HG03558 (cell line): Measurements from ENCODE around the gene ATAD3C.
"Not testable (repeated sequence)": the region's sequence is repeated elsewhere in the genome, so short reads cannot be mapped to it uniquely, and the experiment has no call there.

ENCODE experiments used
- ATAC-seq: cut with Tn5 transposase; IDR thresholded peaks from one replicate; pipeline ENCODE4 v1.9.1; 2021; ENCODE audit warnings: moderate number of reproducible peaks; ENCODE audit not compliant: unreplicated experiment; ENCODE audit errors: extremely low read depth

ATAD3C gene

GRCh38 chr1:1418464-1419362 is 30.8 kb upstream of the ATAD3C start:
- ATAC-seq, result no peak

DNA sequence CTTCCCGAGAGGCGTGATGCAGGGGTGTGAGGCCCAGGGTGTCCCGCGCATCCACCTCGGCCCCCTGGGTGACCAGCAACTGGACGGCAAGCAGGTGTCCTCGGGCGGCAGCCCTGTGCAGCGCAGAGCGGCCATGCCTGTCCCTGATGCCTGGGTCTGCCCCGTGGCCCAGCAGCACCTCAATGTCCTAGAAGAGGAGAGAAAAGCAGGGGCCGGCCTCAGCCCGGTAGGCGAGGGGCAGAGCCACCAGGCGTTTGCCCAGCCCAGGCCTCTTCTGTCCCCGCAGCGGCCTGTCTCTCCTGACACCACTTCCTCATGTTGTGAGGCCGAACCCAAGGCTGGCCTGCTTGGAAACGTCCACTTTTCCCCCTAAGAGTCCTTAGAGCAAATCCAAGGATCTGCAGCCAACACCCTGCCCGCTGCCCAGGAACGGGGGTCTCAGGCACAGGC is 30.1 kb upstream of the ATAD3C start:
- no peak for ATAC-seq

GRCh38 chr1:1419813-1420653 is 29.5 kb upstream of the ATAD3C start:
- ATAC-seq, result no peak

- ATAC-seq, result no peak
These were observed 28.8 kb upstream of the ATAD3C start for GRCh38 chr1:1420654-1421141.

- ATAC-seq, result no peak
These were observed 28.2 kb upstream of the ATAD3C start, which contains the start of gene ANKRD65 for GRCh38 chr1:1421147-1421906. ANKRD65 (minus strand) TSS chr1:1421276; CDS start chr1:1421005, 271 bp downstream.

DNA sequence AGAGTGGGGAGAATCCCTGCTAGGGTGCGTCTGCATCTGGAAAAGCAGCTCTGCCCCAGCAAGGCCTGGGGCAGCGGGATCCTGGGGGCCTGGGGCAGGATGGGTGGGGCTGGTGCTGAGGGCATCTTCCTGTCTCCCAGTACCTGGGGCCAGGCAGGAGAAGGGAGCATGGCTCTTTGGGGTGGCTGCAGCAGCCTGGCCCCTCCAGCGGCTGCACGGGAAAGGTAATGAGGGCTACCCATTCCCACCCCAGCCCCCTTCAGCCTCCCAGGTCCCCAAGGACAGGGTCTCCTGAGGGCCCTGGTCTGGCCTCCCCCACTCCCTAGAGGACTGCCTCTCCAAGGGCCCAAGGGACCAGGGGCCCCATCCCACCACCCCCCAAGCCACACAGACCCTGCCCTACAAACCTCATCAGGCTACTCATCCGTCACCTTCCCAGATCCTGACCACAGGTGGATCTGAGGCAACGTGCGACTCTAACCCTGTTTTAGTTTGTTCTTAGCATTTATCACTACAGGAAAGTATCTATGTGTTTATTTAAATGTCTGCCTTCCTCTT is 27.5 kb upstream of the ATAD3C start:
- ATAC-seq, result no peak

GRCh38 chr1:1422465-1423244 is 26.8 kb upstream of the ATAD3C start:
- no peak for ATAC-seq

GRCh38 chr1:1423245-1423597 is 26.3 kb upstream of the ATAD3C start:
- ATAC-seq, result no peak

GRCh38 chr1:1424707-1425106 is 24.8 kb upstream of the ATAD3C start:
- no peak for ATAC-seq

GRCh38 chr1:1425426-1425752 is 24.1 kb upstream of the ATAD3C start:
- ATAC-seq, result no peak

DNA sequence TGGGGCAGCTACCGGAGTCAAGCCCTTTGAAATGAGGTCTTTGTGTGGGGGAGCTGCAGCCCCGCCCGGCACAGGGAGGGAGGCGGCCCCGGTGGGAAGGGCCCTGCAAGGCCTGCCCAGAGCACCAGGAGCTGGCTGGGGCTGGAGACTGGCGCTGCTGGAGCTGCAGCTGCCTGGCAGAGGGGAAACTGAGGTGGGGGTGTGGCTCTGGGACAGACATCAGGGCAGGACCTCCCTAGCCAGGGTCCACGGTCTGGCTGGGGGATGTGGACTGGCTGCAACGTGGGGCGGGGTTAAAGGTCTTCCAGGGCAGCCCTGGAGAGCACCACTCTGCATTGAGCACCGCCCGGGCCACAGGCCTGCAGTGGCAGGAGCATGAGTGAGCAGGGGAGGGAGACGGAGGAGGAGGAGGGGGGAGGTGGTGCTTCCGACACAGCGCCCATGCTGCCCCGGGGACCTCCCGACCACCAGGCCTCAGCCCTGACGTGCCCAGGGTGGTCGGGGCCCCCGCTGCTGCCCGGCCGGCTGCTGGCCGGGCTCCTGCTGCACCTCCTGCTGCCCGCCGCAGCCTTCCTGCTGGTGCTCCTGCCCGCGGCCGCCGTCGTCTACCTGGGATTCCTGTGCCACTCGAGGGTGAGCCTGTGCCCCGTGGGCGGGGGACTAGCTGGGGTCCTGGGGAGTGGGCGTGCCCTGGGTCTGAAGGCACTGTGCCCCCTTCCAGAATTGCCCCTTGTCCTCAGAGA is 23.6 kb upstream of the ATAD3C start:
- ATAC-seq, result no peak

DNA sequence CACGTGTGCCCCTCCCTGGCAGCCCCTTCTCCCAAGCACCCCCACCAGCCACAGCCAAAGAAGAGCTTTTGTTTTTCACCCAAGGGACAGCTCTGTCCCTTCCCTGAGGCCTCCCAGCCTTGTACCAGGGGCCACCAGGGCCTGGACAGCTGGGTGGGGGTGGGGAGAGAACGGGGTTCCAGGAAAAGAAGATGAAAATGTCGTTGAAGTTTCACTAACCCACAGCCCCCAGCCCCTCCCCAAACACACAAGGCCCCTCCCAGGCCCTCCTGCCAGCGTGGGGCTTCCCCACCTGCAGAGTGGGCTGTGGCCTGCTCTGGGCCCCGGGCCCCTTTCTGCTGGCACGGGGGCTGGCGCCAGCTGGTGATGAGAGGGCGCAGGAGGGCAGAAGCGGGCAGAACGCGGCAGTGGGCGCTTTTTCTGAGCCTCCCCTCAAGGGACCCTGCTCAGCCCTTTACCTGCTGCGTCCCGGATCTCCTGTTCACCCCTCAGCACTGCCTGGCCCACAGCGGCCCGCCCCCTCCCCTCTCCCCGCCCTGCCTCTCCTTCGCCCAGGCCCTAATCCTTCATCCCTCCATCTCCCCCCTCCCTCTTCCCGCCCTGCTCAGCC is 22.9 kb upstream of the ATAD3C start:
- ATAC-seq, result no peak

- no peak for ATAC-seq
These were observed 22.2 kb upstream of the ATAD3C start for GRCh38 chr1:1427106-1427819.

- no peak for ATAC-seq
These were observed 21.7 kb upstream of the ATAD3C start for GRCh38 chr1:1427820-1428148.

GRCh38 chr1:1428174-1428573 is 21.3 kb upstream of the ATAD3C start:
- no peak for ATAC-seq

- not testable (repeated sequence) for ATAC-seq
These were observed 20.5 kb upstream of the ATAD3C start for GRCh38 chr1:1428967-1429366.

- ATAC-seq, result no peak
These were observed 19.8 kb upstream of the ATAD3C start for GRCh38 chr1:1429671-1430073.
